CD4-positive, alpha-beta memory T cell (primary cell): ENCODE data around the gene MDFIC2. TPM values are rescaled to one million over a fixed set of nuclear protein-coding genes. Genes with fewer than 3 reads are reported as not detected.

Source experiments
- CTCF ChIA-PET: fragments of 350-600 bp; sonication (Branson Sonifier 250); formaldehyde crosslinking; loops from one replicate; lab custom pipeline; 2021; ENCODE audit warnings: inconsistent platforms; ENCODE audit not compliant: partially characterized antibody; lab: Charles Lee
- POLR2A ChIA-PET: fragments of 350-600 bp; sonication (Branson Sonifier 250); formaldehyde crosslinking; loops from one replicate; lab custom pipeline; 2021; ENCODE audit not compliant: partially characterized antibody; lab: Charles Lee
- DNase-seq, 5 donors: peaks; one replicate each; pipeline versions ENCODE4 v3.0.0 to v3.0.0-alpha.2; 2020 to 2022; ENCODE audit warnings: mixed read lengths in 1 of 5
- H3K27ac ChIP-seq: one replicate; pipeline ENCODE4 v1.7.0; 2013; ENCODE audit warnings: low read depth, low read length
- H3K27me3 ChIP-seq: 2 replicates; pipeline ENCODE4 v1.7.0; 2013; ENCODE audit warnings: mild to moderate bottlenecking, low read length, moderate library complexity; ENCODE audit not compliant: insufficient read depth
- H3K36me3 ChIP-seq: 2 replicates; pipeline ENCODE4 v1.7.0; 2013; ENCODE audit warnings: mild to moderate bottlenecking, low read length, moderate library complexity; ENCODE audit not compliant: insufficient read depth
- H3K4me1 ChIP-seq: 2 replicates; pipeline ENCODE4 v1.7.0; 2013; ENCODE audit warnings: mild to moderate bottlenecking, low read length, moderate library complexity; ENCODE audit not compliant: insufficient read depth
- H3K4me3 ChIP-seq, 2 donors: one replicate each; pipeline ENCODE4 v1.7.0; 2013; ENCODE audit warnings: low read length in 2 of 2, mild to moderate bottlenecking in 1 of 2
- H3K9me3 ChIP-seq, 2 donors: one replicate each; pipeline ENCODE4 v1.7.0; 2013; ENCODE audit warnings: low read length in 2 of 2, control low read depth in 1 of 2; ENCODE audit not compliant: control insufficient read depth in 1 of 2
- H3K27ac Mint-ChIP-seq, 7 donors: one replicate each; pipeline ENCODE4 v1.8.0; 2020 to 2021; ENCODE audit warnings: mixed read lengths in 7 of 7, mild to moderate bottlenecking in 6 of 7, inconsistent platforms in 3 of 7, moderate library complexity in 3 of 7
- H3K27me3 Mint-ChIP-seq, 2 donors: one replicate each; pipeline ENCODE4 v1.8.0; 2020 to 2021; ENCODE audit warnings: mixed read lengths in 2 of 2
- H3K36me3 Mint-ChIP-seq, 2 donors: one replicate each; pipeline ENCODE4 v1.8.0; 2020 to 2021; ENCODE audit warnings: mixed read lengths in 2 of 2, inconsistent platforms in 1 of 2, mild to moderate bottlenecking in 1 of 2
- H3K4me1 Mint-ChIP-seq, 4 donors: one replicate each; pipeline ENCODE4 v1.8.0; 2020 to 2021; ENCODE audit warnings: mixed read lengths in 4 of 4, mild to moderate bottlenecking in 1 of 4
- H3K4me3 Mint-ChIP-seq, 8 donors: one replicate each; pipeline ENCODE4 v1.8.0; 2020 to 2021; ENCODE audit warnings: mixed read lengths in 8 of 8, mild to moderate bottlenecking in 7 of 8, moderate library complexity in 6 of 8, inconsistent platforms in 3 of 8
- H3K9me3 Mint-ChIP-seq, 8 donors: one replicate each; pipeline ENCODE4 v1.8.0; 2020 to 2021; ENCODE audit warnings: mixed read lengths in 8 of 8, mild to moderate bottlenecking in 5 of 8, inconsistent platforms in 3 of 8, moderate library complexity in 1 of 8
- intact Hi-C: fragments of 100-400 bp; cut with micrococcal nuclease; formaldehyde crosslinking; loops from one replicate; pipeline ENCODE4 v1.15.1; 2023
- polyA plus RNA-seq, 2 donors: library from polyadenylated mRNA; unstranded; fragments of 300-500 nt; fragmentation: Illumina TruSeq; gene quantifications; one replicate each; pipeline ENCODE4 v1.2.3, GENCODE V29; 2021
- total RNA-seq, 2 experiments: library from RNA; stranded (reverse); gene quantifications; one replicate each; pipeline ENCODE4 v1.2.3, GENCODE V29; 2021

MDFIC2 gene
- total and polyA plus RNA-seq, 4 experiments from 2014 or later, result not detected

GRCh38 chr3:70150599-70150998 is 161.8 kb downstream of the MDFIC2 start:
- ChIA-PET POLR2A (no interaction called here), CTCF (no interaction called here)
- no peaks in the 10 kb centered on the region for H3K36me3 Mint-ChIP-seq
- no peaks in the 10 kb centered on the region for H3K36me3 ChIP-seq
- H3K27ac ChIP-seq, result no peak overlapping the region
- no peak for DNase-seq
- no peaks in the 10 kb centered on the region for H3K9me3 ChIP-seq
- H3K4me1 Mint-ChIP-seq, result no peaks in the 10 kb centered on the region
- peaks cover 0 to 1% of the 10 kb centered on the region in 2 donors for H3K27me3 Mint-ChIP-seq
- intact Hi-C loops, result no loop called here
- H3K4me1 ChIP-seq, result no peaks in the 10 kb centered on the region
- H3K4me3 Mint-ChIP-seq, result no peak overlapping the region
- no peaks in the 10 kb centered on the region for H3K27me3 ChIP-seq
- H3K4me3 ChIP-seq, result no peak overlapping the region
- H3K27ac Mint-ChIP-seq, result no peak overlapping the region
- H3K9me3 Mint-ChIP-seq, result peaks cover 0 to 3% (median 0%) of the 10 kb centered on the region in 8 donors

GRCh38 chr3:70149714-70150400 is 162.6 kb downstream of the MDFIC2 start:
- H3K27me3 Mint-ChIP-seq, result peaks cover 0 to 1% of the 10 kb centered on the region in 2 donors
- H3K4me1 Mint-ChIP-seq, result no peaks in the 10 kb centered on the region
- CTCF ChIA-PET, result no interaction called here

More at GRCh38 chr3:70149714-70150400, 162.6 kb downstream of the MDFIC2 start:
- no peak overlapping the region for H3K27ac Mint-ChIP-seq
- H3K27me3 ChIP-seq, result no peaks in the 10 kb centered on the region
- no peaks in the 10 kb centered on the region for H3K36me3 ChIP-seq
- no peak for DNase-seq
- no peak overlapping the region for H3K4me3 ChIP-seq
- H3K9me3 Mint-ChIP-seq, result peaks cover 0 to 7% (median 3%) of the 10 kb centered on the region in 8 donors
- no peak overlapping the region for H3K27ac ChIP-seq
- no peak overlapping the region for H3K4me3 Mint-ChIP-seq
- no peaks in the 10 kb centered on the region for H3K36me3 Mint-ChIP-seq
- no peaks in the 10 kb centered on the region for H3K9me3 ChIP-seq
- POLR2A ChIA-PET, result no interaction called here
- no peaks in the 10 kb centered on the region for H3K4me1 ChIP-seq
- intact Hi-C loops, result no loop called here
